CD4-positive, alpha-beta T cell (primary cell): ENCODE data around the gene ATP10A. TPM values are rescaled to one million over a fixed set of nuclear protein-coding genes. Genes with fewer than 3 reads are reported as not detected.

Experiments used
- ATAC-seq: fragments of 200-7000 bp; cut with Tn5 transposase; one replicate; pipeline ENCODE4 v1.10.0; 2022; ENCODE audit warnings: mild to moderate bottlenecking; ENCODE audit not compliant: poor library complexity
- CTCF ChIA-PET: fragments of 350-600 bp; sonication (Branson Sonifier 250); formaldehyde crosslinking; loops from one replicate; lab custom pipeline; 2021; ENCODE audit warnings: antibody characterized with exemption, inconsistent platforms; lab: Charles Lee
- POLR2A ChIA-PET: fragments of 350-600 bp; sonication (Branson Sonifier 250); formaldehyde crosslinking; loops from one replicate; lab custom pipeline; 2021; ENCODE audit warnings: antibody characterized with exemption, inconsistent platforms; lab: Charles Lee
- DNase-seq, 14 experiments: peaks; one replicate each; pipeline ENCODE4 v3.0.0-alpha.2; 2013 to 2020; ENCODE audit warnings: mixed read lengths in 2 of 14
- H3K27ac ChIP-seq, 2 donors: one replicate each; pipeline versions ENCODE4 v1.5.1 to v1.7.0; 2013; ENCODE audit warnings: low read length in 2 of 2, low read depth in 1 of 2, mild to moderate bottlenecking in 1 of 2
- H3K27me3 ChIP-seq, 2 experiments: 1 replicate in 1 of 2; 2 replicates in 1 of 2; pipeline versions ENCODE4 v1.6.1 to v1.7.0; 2013; ENCODE audit warnings: low read length in 2 of 2, control low read depth in 1 of 2, mild to moderate bottlenecking in 1 of 2, moderate library complexity in 1 of 2; ENCODE audit not compliant: insufficient read depth in 2 of 2, control insufficient read depth in 1 of 2
- H3K36me3 ChIP-seq: one replicate; pipeline ENCODE4 v1.6.1; 2013; ENCODE audit warnings: low read length, control low read depth; ENCODE audit not compliant: insufficient read depth
- H3K4me1 ChIP-seq: one replicate; pipeline ENCODE4 v1.6.1; 2013; ENCODE audit warnings: low read length, control low read depth; ENCODE audit not compliant: insufficient read depth
- H3K4me3 ChIP-seq: one replicate; pipeline ENCODE4 v1.5.1; 2013; ENCODE audit warnings: mild to moderate bottlenecking, low read length, moderate library complexity
- H3K9me3 ChIP-seq, 2 experiments: 1 replicate in 1 of 2; 2 replicates in 1 of 2; pipeline versions ENCODE4 v1.6.1 to v1.7.0; 2013; ENCODE audit warnings: low read length in 2 of 2, mild to moderate bottlenecking in 2 of 2, control low read depth in 1 of 2, moderate library complexity in 1 of 2; ENCODE audit not compliant: control insufficient read depth in 1 of 2, insufficient read depth in 1 of 2
- H3K27ac Mint-ChIP-seq: one replicate; pipeline ENCODE4 v1.8.0; 2020; ENCODE audit warnings: mixed read lengths
- H3K27me3 Mint-ChIP-seq: one replicate; pipeline ENCODE4 v1.8.0; 2021; ENCODE audit warnings: mixed read lengths
- H3K36me3 Mint-ChIP-seq: one replicate; pipeline ENCODE4 v1.8.0; 2021; ENCODE audit warnings: low read depth, mixed read lengths
- H3K4me1 Mint-ChIP-seq: one replicate; pipeline ENCODE4 v1.8.0; 2021; ENCODE audit warnings: low read depth, mixed read lengths
- H3K4me3 Mint-ChIP-seq: one replicate; pipeline ENCODE4 v1.8.0; 2020; ENCODE audit warnings: mild to moderate bottlenecking, mixed read lengths
- H3K9me3 Mint-ChIP-seq: one replicate; pipeline ENCODE4 v1.8.0; 2020; ENCODE audit warnings: mixed read lengths
- intact Hi-C, 2 experiments: fragments of 100-400 bp; cut with DNase I in 1 of 2; cut with micrococcal nuclease in 1 of 2; formaldehyde crosslinking; loops; one replicate each; pipeline versions ENCODE4 v1.15.1 to v1.9.0; 2023 to 2025; cut with DNase I, micrococcal nuclease
- total RNA-seq, 174 experiments: library from RNA in 2 of 174; stranded (reverse) in 2 of 174; gene quantifications; one replicate each; pipeline ENCODE4 v1.2.3 and lab custom pipeline; 2021 to 2026
- TF ChIP-seq, protein P1 (sequence below): fragments of 200-600 bp; IDR thresholded peaks from one replicate; pipeline ENCODE4 v1.8.0; 2022; ENCODE audit warnings: antibody characterized with exemption, mild to moderate bottlenecking

Gene ATP10A
- total RNA-seq, 2 experiments from 2014 or later: 30.0 to 30.4 TPM

DNA sequence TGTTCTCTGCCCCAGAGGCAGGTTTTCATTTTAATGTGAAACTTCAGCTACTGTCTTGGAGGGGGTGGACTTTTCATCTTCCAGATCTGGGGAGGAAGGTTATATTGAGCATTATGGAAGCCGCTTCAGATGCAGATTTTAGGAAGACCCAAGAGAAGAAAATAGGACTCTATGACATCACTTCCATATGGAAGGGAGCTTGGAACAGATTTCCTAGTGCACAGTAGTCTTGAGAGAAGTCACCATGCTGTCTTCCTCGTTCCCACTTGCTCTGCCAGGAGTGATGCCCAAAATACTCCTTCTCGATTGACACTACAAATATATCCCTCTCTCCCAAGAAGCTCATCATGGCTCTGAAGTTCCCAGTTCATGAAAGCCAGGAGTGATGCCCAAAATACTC, 197.2 kb downstream of the ATP10A start:
- POLR2A ChIA-PET: no interaction called here
- ATAC-seq: no peak
- no peaks in the 10 kb centered on the region for H3K9me3 Mint-ChIP-seq
- H3K4me1 Mint-ChIP-seq: peaks cover 5% of the 10 kb centered on the region
- DNase-seq: no peak
- CTCF ChIA-PET: interaction anchor here (1.1 to 1.2 kb wide), 2 partner anchors 17 to 82 kb away, joined by 3 read pairs; no protein-coding TSS in a partner anchor
- H3K4me3 Mint-ChIP-seq: no peak overlapping the region
- H3K4me1 ChIP-seq: no peaks in the 10 kb centered on the region
- H3K4me3 ChIP-seq: no peak overlapping the region
- no peak overlapping the region for H3K27ac Mint-ChIP-seq
- H3K27me3 ChIP-seq: peaks cover 17 to 38% of the 10 kb centered on the region in 2 experiments
- H3K9me3 ChIP-seq: peaks cover 0 to 14% of the 10 kb centered on the region in 2 experiments
- intact Hi-C loops: no loop called here
- H3K27me3 Mint-ChIP-seq: peaks cover 49% of the 10 kb centered on the region
- H3K36me3 ChIP-seq: no peaks in the 10 kb centered on the region
- no peak overlapping the region for H3K27ac ChIP-seq
- TF ChIP-seq, protein P1, sequence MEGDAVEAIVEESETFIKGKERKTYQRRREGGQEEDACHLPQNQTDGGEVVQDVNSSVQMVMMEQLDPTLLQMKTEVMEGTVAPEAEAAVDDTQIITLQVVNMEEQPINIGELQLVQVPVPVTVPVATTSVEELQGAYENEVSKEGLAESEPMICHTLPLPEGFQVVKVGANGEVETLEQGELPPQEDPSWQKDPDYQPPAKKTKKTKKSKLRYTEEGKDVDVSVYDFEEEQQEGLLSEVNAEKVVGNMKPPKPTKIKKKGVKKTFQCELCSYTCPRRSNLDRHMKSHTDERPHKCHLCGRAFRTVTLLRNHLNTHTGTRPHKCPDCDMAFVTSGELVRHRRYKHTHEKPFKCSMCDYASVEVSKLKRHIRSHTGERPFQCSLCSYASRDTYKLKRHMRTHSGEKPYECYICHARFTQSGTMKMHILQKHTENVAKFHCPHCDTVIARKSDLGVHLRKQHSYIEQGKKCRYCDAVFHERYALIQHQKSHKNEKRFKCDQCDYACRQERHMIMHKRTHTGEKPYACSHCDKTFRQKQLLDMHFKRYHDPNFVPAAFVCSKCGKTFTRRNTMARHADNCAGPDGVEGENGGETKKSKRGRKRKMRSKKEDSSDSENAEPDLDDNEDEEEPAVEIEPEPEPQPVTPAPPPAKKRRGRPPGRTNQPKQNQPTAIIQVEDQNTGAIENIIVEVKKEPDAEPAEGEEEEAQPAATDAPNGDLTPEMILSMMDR: no peak
- no peaks in the 10 kb centered on the region for H3K36me3 Mint-ChIP-seq

DNA sequence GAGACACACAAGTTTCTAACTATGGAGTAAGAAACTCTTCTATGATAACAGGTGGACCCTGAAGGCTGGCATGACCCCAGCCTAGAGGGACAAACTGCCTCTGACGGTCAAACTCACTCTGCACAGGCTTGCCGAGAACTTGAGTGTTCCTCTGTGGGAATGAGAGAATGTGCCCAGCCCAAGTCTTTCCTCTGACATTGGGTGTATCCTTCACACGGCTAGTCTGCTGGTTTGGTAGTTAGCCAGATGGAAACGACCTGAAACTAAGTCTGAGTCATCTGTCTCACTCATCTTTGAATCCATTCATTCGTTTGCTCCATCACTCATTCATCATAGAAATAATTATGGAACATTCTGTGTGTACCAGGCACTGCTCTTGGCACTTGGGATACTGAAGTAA, 198.4 kb downstream of the ATP10A start:
- Mint-ChIP-seq H3K27me3 (peaks cover 39% of the 10 kb centered on the region), H3K36me3 (no peaks in the 10 kb centered on the region), H3K9me3 (no peaks in the 10 kb centered on the region), H3K27ac (no peak overlapping the region), H3K4me1 (peaks cover 2% of the 10 kb centered on the region), H3K4me3 (no peak overlapping the region)
- no peak overlapping the region for H3K27ac ChIP-seq
- DNase-seq: no peak
- H3K36me3 ChIP-seq: no peaks in the 10 kb centered on the region
- TF ChIP-seq, protein P1: no peak
- intact Hi-C loops: no loop called here
- peaks cover 0 to 8% of the 10 kb centered on the region in 2 experiments for H3K9me3 ChIP-seq
- H3K4me1 ChIP-seq: no peaks in the 10 kb centered on the region
- CTCF ChIA-PET: interaction anchor here (0.5 kb wide), 1 partner anchor 443 kb away, joined by 3 read pairs; no protein-coding TSS in a partner anchor
- POLR2A ChIA-PET: no interaction called here
- H3K27me3 ChIP-seq: peaks cover 13 to 29% of the 10 kb centered on the region in 2 experiments
- H3K4me3 ChIP-seq: no peak overlapping the region
- no peak for ATAC-seq

DNA sequence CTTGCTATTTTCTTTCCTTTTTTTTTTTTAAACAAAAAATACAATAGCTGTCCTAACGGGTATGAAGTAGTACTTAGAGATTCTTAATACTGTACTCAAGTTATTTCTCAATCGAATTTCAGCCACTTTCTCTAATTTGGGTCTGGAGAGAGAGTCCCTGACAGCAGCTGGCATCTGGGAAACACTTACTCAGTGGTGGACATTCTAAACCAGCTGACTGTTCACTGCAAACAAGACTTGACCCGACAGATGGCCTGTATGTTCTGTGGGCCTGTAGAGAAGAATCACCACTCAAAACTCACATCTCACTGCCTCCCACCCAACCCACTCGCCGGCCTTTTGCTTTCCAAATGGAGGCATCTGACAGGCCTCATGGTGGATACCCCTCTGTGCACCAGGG, 199.6 kb downstream of the ATP10A start:
- no peak overlapping the region for H3K27ac ChIP-seq
- ATAC-seq (no peak), DNase-seq (no peak)
- no peak overlapping the region for H3K4me3 Mint-ChIP-seq
- TF ChIP-seq, protein P1: no peak
- H3K36me3 ChIP-seq: no peaks in the 10 kb centered on the region
- peaks cover 35% of the 10 kb centered on the region for H3K27me3 Mint-ChIP-seq
- no peaks in the 10 kb centered on the region for H3K4me1 Mint-ChIP-seq
- H3K4me3 ChIP-seq: no peak overlapping the region
- peaks cover 8 to 16% of the 10 kb centered on the region in 2 experiments for H3K27me3 ChIP-seq
- H3K4me1 ChIP-seq: no peaks in the 10 kb centered on the region
- ChIA-PET POLR2A (no interaction called here), CTCF (no interaction called here)
- H3K27ac Mint-ChIP-seq: no peak overlapping the region
- intact Hi-C loops: no loop called here
- peaks cover 0 to 9% of the 10 kb centered on the region in 2 experiments for H3K9me3 ChIP-seq
- H3K9me3 Mint-ChIP-seq: no peaks in the 10 kb centered on the region
- no peaks in the 10 kb centered on the region for H3K36me3 Mint-ChIP-seq
